Muscle of leg (tissue), 11 donors: ENCODE measurements around the gene CTNNA1. TPM values are rescaled to one million over a fixed set of nuclear protein-coding genes. Genes with fewer than 3 reads are reported as not detected.

Experiments
- DNase-seq: peaks from one replicate; pipeline ENCODE4 v3.0.0; 2013
- H3K27ac ChIP-seq: one replicate; pipeline ENCODE4 v1.5.1; 2013; ENCODE audit warnings: mild to moderate bottlenecking, low read length, control low read depth
- H3K27me3 ChIP-seq: one replicate; pipeline ENCODE4 v1.6.1; 2013; ENCODE audit warnings: low read length; ENCODE audit not compliant: control insufficient read depth, insufficient read depth
- H3K36me3 ChIP-seq: one replicate; pipeline ENCODE4 v1.6.1; 2013; ENCODE audit warnings: low read length; ENCODE audit not compliant: control insufficient read depth, insufficient read depth
- H3K4me1 ChIP-seq: one replicate; pipeline ENCODE4 v1.6.1; 2013; ENCODE audit warnings: low read length; ENCODE audit not compliant: control insufficient read depth, insufficient read depth
- H3K4me3 ChIP-seq: one replicate; pipeline ENCODE4 v1.5.1; 2013; ENCODE audit warnings: low read length, control low read depth
- H3K9me3 ChIP-seq: replicated peaks from 2 replicates; pipeline ENCODE4 v1.6.1; 2013; ENCODE audit warnings: low read depth, low read length; ENCODE audit not compliant: control insufficient read depth
- WGBS: methylation state at CpG from one replicate; pipeline ENCODE4 v1.1.5; 2013; ENCODE audit warnings: missing lambda C conversion rate; ENCODE audit not compliant: insufficient coverage; 5-methylcytosine and 5-hydroxymethylcytosine counted together
- polyA plus RNA-seq, 8 donors: library from polyadenylated mRNA; unstranded; fragments of 120-200 nt; gene quantifications; one replicate each; pipeline versions ENCODE4 v1.2.1 to v1.2.3, GENCODE V29; 2013; ENCODE audit warnings: inconsistent platforms in 1 of 8, low replicate concordance in 1 of 8; ENCODE audit not compliant: insufficient read length in 8 of 8, insufficient read depth in 1 of 8
- total RNA-seq: library from RNA; stranded (reverse); fragments of 120-200 nt; gene quantifications from one replicate; pipeline ENCODE4 v1.2.4, GENCODE V29; 2013

Gene CTNNA1
- total and polyA plus RNA-seq, 9 donors: 247 to 344 (median 297) TPM

GRCh38 chr5:138966236-138966985 lies 213.2 kb downstream of the CTNNA1 start:
- 100% methylated on average over 2 of the region's 10 CpGs for WGBS
- Histone ChIP-seq H3K9me3 (no peaks in the 10 kb centered on the region), H3K4me3 (no peak overlapping the region), H3K27me3 (no peaks in the 10 kb centered on the region), H3K4me1 (peaks cover 48% of the 10 kb centered on the region), H3K36me3 (no peaks in the 10 kb centered on the region), H3K27ac (no peak overlapping the region)
- DNase-seq: no peak

DNA sequence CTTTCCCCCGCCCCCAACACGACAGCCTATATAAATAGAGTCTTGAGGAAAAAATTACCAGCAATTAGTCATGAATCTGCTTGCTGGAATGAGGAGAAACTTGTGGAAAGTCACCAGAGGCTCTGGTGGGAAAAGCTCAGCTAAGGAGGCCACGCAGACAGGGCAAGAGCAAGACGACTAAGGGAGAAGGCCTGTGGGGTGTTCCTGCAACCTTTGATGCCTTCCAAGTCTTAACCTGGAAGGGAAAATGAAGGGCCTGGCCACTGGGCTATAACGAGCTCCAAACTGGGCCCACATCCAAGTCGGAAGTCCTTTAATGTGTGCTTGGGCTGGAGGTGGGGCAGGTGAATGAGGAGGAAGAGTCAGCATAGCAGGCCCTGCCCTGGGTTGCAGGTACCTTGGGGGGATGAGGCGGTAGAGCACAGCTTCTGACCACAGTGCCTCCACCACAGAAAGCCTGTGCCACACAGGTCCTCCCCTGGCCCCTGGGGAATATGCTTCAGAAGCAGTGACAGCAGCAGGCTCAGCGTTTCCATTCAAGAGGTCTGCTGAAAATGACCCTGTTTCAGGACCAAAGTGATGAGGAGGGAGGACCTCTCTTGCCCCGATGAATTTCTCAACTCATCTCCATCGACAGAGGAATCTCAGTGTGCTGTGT lies 214.7 kb downstream of the CTNNA1 start:
- Histone ChIP-seq H3K36me3 (no peaks in the 10 kb centered on the region), H3K9me3 (no peaks in the 10 kb centered on the region), H3K4me3 (no peak overlapping the region), H3K27me3 (no peaks in the 10 kb centered on the region), H3K27ac (no peak overlapping the region), H3K4me1 (peaks cover 60% of the 10 kb centered on the region)
- 77% methylated on average over 7 of the region's 10 CpGs for WGBS
- no peak for DNase-seq

GRCh38 chr5:138968601-138969000 lies 215.4 kb downstream of the CTNNA1 start:
- Histone ChIP-seq H3K36me3 (no peaks in the 10 kb centered on the region), H3K4me1 (peaks cover 63% of the 10 kb centered on the region), H3K4me3 (no peak overlapping the region), H3K27me3 (no peaks in the 10 kb centered on the region), H3K9me3 (no peaks in the 10 kb centered on the region), H3K27ac (no peak overlapping the region)
- WGBS: 88% methylated on average over 4 of the region's 4 CpGs
- no peak for DNase-seq

DNA sequence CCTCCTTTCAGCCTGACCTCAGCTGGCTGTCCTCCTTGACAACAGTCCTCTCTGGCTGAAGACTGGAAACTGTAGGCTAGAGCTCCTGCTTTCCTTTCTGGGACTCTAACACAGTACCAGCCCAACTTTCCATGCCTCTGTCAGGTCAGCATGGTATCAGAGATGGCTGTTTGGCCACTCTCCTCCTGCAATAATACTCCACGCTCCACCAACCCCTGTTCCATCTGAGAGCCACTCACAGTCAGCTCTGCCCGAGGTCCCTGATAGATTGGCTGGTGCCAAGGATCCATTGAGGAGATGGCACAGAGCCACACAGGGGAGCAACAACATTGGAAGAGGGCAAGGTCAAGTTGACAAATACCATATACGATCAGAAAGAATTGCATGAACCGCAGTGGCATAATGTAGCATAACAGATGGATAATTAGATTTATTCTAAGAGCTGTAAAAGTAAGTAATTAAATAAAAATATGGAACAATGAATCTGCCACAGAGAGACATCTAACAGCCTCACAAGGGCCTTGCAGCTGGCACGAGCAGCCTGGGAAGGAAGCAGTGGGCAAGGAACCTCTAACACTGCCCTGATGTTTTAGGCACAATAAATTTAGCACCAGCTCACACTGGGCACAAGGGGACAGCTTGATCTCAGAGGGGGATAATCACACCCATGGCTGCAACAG lies 216.2 kb downstream of the CTNNA1 start:
- H3K4me1 ChIP-seq: peaks cover 66% of the 10 kb centered on the region
- no peak for DNase-seq
- WGBS: 83% methylated on average over 2 of the region's 5 CpGs
- no peak overlapping the region for H3K4me3 ChIP-seq
- H3K27me3 ChIP-seq: no peaks in the 10 kb centered on the region
- H3K36me3 ChIP-seq: no peaks in the 10 kb centered on the region
- H3K27ac ChIP-seq: no peak overlapping the region
- no peaks in the 10 kb centered on the region for H3K9me3 ChIP-seq

- WGBS: 64% methylated on average over 1 of the region's 1 CpG
- peaks cover 71% of the 10 kb centered on the region for H3K4me1 ChIP-seq
- peak overlapping the region; percentile 1 for H3K4me3 ChIP-seq
- H3K9me3 ChIP-seq: no peaks in the 10 kb centered on the region
- H3K27me3 ChIP-seq: no peaks in the 10 kb centered on the region
- H3K36me3 ChIP-seq: no peaks in the 10 kb centered on the region
- peak; percentile 64 for DNase-seq
- peak overlapping the region; percentile 78 for H3K27ac ChIP-seq
These were observed 219.0 kb downstream of the CTNNA1 start for GRCh38 chr5:138972230-138972629.

GRCh38 chr5:138972836-138973235 lies 219.6 kb downstream of the CTNNA1 start:
- H3K36me3 ChIP-seq: no peaks in the 10 kb centered on the region
- peaks cover 71% of the 10 kb centered on the region for H3K4me1 ChIP-seq
- no peak for DNase-seq
- peak overlapping the region; percentile 78 for H3K27ac ChIP-seq
- H3K4me3 ChIP-seq: no peak overlapping the region
- no peaks in the 10 kb centered on the region for H3K27me3 ChIP-seq
- H3K9me3 ChIP-seq: no peaks in the 10 kb centered on the region
- WGBS: 75% methylated on average over 1 of the region's 4 CpGs

DNA sequence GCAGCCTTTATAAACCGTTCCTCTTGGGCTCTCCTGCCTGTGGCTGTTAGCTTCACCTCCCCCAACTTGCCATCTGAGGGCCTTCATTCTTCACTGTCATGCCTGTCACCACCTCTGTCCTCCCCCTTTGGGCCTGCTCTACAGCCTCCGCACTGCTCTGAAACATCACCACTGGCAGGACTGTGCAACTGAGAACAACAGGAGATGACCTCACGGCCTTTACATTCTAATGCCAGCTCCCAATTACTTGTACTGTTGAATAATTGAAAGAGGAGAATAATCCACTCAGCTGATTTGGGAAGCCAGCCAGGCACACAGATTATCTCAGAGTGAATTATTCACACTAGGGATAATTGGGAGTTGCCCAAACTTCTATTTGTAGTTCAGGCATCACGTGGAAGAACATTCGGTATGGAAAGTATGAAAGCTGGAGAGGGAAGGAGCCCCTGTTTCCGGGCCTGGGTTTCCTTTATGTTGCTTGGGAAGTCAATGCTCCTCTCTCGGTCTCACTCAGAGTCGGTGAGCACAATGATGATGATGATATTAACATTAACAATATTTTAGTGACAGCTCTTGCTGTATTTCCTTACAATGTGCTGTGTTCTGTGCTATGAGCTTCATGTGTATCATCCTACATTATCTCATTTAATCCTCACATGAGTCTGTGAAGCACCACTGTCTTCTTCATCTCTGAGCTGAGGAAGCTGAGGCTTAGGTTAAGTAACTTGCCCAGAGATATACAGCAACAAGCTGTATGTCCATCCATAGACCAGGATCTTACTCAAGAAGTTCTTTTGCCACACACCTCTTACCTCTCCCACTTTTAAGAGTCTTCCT lies 221.2 kb downstream of the CTNNA1 start:
- Histone ChIP-seq H3K4me1 (peaks cover 60% of the 10 kb centered on the region), H3K36me3 (no peaks in the 10 kb centered on the region), H3K27me3 (no peaks in the 10 kb centered on the region), H3K4me3 (no peak overlapping the region), H3K9me3 (no peaks in the 10 kb centered on the region), H3K27ac (peak overlapping the region; percentile 92)
- 34% methylated on average over 3 of the region's 8 CpGs for WGBS
- peak; percentile 82 for DNase-seq

- Histone ChIP-seq H3K9me3 (no peaks in the 10 kb centered on the region), H3K4me3 (no peak overlapping the region), H3K27ac (peak overlapping the region; percentile 92), H3K4me1 (peaks cover 52% of the 10 kb centered on the region), H3K27me3 (no peaks in the 10 kb centered on the region), H3K36me3 (no peaks in the 10 kb centered on the region)
- 58% methylated on average over 5 of the region's 10 CpGs for WGBS
- DNase-seq: peak; percentile 85
These were observed 222.0 kb downstream of the CTNNA1 start for GRCh38 chr5:138975098-138975847.

DNA sequence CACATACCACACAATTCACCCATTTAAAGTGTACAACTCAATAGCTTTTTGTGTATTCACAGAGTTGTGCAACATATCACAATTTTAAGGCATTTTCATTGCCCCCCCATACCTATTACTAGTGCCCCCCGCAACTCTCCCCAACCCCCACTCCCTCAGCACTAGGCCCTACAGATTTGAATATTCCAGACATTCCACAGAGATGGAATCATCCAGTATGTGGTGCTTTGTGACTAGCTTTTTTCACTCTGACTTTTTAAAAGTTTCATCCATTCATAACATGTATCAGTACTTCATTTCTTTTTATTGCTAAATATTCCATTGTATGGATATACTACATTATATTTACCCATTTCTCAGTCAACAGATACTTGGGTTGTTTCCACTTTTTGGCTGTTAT lies 224.9 kb downstream of the CTNNA1 start:
- Histone ChIP-seq H3K4me3 (no peak overlapping the region), H3K9me3 (no peaks in the 10 kb centered on the region), H3K36me3 (no peaks in the 10 kb centered on the region), H3K27ac (no peak overlapping the region), H3K27me3 (no peaks in the 10 kb centered on the region), H3K4me1 (peaks cover 25% of the 10 kb centered on the region)
- WGBS: no CpG with 5 or more reads among the region's 1 CpG
- DNase-seq: no peak
